ENCODE data around the gene SPPL3. TPM values are rescaled to one million over a fixed set of nuclear protein-coding genes. Genes with fewer than 3 reads are reported as not detected.

SPPL3 gene
- total RNA-seq, 1 experiment from 2014 or later = 32.5 TPM

- no peak for TF ChIP-seq NR2C2 (CRISPR knock-in tag; IDR thresholded peaks at IDR 0.05)
- no peak for TF ChIP-seq E2F5 (CRISPR knock-in tag; IDR thresholded peaks at IDR 0.05)
- no peak for TF ChIP-seq JUN (CRISPR knock-in tag; IDR thresholded peaks at IDR 0.05)
- no peak for TF ChIP-seq ZBTB21 (CRISPR knock-in tag; IDR thresholded peaks at IDR 0.05; ENCODE audit: borderline replicate concordance)
- TF ChIP-seq ATF3 (CRISPR knock-in tag; conservative IDR thresholded peaks at IDR 0.05) = no peak
- TF ChIP-seq NFYB (CRISPR knock-in tag; conservative IDR thresholded peaks at IDR 0.05; ENCODE audit: low read depth) = no peak
- no peak for TF ChIP-seq MXD4 (CRISPR knock-in tag; IDR thresholded peaks at IDR 0.05; ENCODE audit: borderline replicate concordance)
- no peak for TF ChIP-seq ZNF416 (CRISPR knock-in tag; IDR thresholded peaks at IDR 0.05)
- TF ChIP-seq ZNF532 (CRISPR knock-in tag; IDR thresholded peaks at IDR 0.05; ENCODE audit: borderline replicate concordance) = no peak
- no peak for TF ChIP-seq OVOL2 (CRISPR knock-in tag; IDR thresholded peaks at IDR 0.05; ENCODE audit: borderline replicate concordance)
- ATAC-seq (no peak), DNase-seq (ENCODE audit: low spot score) (no peak)
- H3K36me3 Mint-ChIP-seq = no peaks in the 10 kb centered on the region
- ChIA-PET POLR2A (no interaction called here), CTCF (no interaction called here)
- peaks cover 7% of the 10 kb centered on the region for H3K4me1 Mint-ChIP-seq
- H3K27me3 Mint-ChIP-seq (ENCODE audit: low read depth) = no peaks in the 10 kb centered on the region
- no peaks in the 10 kb centered on the region for H3K9me3 Mint-ChIP-seq
- H3K4me3 Mint-ChIP-seq = no peak overlapping the region
- H3K27ac Mint-ChIP-seq = no peak overlapping the region
These were observed 22.1 kb downstream of the SPPL3 start for GRCh38 chr12:120882055-120882555.

- Mint-ChIP-seq H3K9me3 (no peaks in the 10 kb centered on the region), H3K4me3 (no peak overlapping the region), H3K27ac (peak overlapping the region; percentile 2; the same call in 1 of the 2 replicates), H3K27me3 (ENCODE audit: low read depth) (no peaks in the 10 kb centered on the region), H3K4me1 (peaks cover 7% of the 10 kb centered on the region), H3K36me3 (no peaks in the 10 kb centered on the region)
- ATAC-seq = no peak
- POLR2A ChIA-PET = interaction anchor here (0.6 kb wide), 1 partner anchor 87 kb away, joined by 4 read pairs; no protein-coding TSS in a partner anchor
- DNase-seq (ENCODE audit: low spot score) = no peak
- TF ChIP-seq ZNF532 (CRISPR knock-in tag; IDR thresholded peaks at IDR 0.05; ENCODE audit: borderline replicate concordance) = no peak
- no peak for TF ChIP-seq CREM (CRISPR knock-in tag; IDR thresholded peaks at IDR 0.05)
- no peak for TF ChIP-seq ATF6 (CRISPR knock-in tag; IDR thresholded peaks at IDR 0.05)
- CTCF ChIA-PET = interaction anchor here (1.2 kb wide), 1 partner anchor 92 kb away, joined by 3 read pairs; no protein-coding TSS in a partner anchor
These were observed 24.3 kb downstream of the SPPL3 start for GRCh38 chr12:120879718-120880300.
